ENCODE measurements around the gene AKAP13.
"Not testable (repeated sequence)": the region's sequence is repeated elsewhere in the genome, so short reads cannot be mapped to it uniquely, and the experiment has no call there.

The AKAP13 gene

GRCh38 chr15:85453144-85453872 is 72.9 kb downstream of the AKAP13 start:
- no peak for DNase-seq

- no peak for DNase-seq
Observed at GRCh38 chr15:85454403-85454802, 74.0 kb downstream of the AKAP13 start.

DNA sequence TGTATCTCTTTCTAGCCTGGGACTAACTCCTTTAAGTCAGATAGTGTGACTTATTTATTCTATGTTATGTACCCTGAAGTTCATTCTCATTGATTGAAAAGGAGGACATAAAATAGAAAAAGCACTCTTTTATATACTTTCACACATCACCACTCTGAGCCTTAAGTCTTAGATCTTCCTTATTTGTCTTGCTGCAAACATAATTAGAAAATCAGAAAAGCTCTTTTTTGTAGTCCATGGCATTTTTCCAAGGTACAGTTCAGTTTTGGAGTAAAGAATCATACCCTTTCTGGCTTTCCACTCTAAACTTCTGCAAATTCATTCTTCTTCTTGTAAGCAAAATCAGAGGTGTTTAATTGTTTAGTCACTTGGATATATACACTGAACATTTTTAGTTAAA is 75.5 kb downstream of the AKAP13 start:
- no peak for DNase-seq

GRCh38 chr15:85456798-85457197 is 76.4 kb downstream of the AKAP13 start:
- DNase-seq, result no peak

- no peak for DNase-seq
Observed at GRCh38 chr15:85457392-85457968, 77.1 kb downstream of the AKAP13 start.

- no peak for DNase-seq
Observed at GRCh38 chr15:85458764-85459163, 78.4 kb downstream of the AKAP13 start.

DNA sequence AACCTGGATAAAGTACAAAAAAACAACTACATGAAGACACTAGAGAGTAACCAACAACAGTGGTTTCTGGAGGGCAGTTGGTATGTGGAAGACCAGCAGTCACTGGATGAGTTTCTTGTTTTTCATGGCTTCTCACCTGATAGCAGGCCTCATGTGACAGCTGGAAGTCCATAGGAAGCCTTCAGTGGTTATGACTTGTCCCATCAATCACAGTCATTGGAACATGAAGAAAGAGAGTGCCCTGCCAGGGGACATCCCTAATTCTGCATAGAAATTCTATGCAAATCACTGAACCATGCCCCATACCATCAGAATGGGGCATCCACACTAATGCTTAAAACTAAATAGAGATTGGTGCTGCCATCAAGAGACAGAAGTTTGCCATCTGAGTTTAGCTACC is 81.6 kb downstream of the AKAP13 start:
- no peak for DNase-seq

DNA sequence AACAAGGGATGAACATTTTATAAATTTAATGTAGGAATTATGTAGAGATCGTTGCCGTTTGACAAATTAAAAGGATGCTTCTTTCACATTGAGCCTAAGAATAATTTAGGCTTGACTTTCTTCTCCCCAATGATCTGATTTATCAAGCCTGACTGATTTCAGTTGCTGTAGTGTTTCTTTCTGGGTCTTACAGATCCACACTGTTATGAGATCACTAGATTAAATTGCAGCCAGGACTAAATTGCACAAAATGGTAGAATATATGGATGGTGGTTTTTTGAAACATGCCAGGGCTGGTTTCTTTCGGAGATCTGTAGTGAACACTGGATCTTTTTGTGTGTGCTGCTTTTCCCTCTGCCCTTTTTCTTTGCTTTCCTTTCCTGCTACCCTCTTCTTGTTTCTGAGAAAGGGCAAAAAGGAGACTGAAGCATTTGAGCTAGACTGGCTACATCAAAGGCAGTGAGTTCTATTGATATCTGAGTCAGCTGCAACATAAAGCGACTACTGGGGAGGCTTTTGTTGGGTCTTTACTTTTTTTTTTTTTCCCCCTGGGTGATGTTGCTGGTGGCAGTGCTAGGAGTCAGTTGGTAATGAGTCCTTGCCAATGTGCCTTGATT is 83.0 kb downstream of the AKAP13 start:
- DNase-seq, result no peak

- no peak for DNase-seq
Observed at GRCh38 chr15:85463976-85464375, 83.6 kb downstream of the AKAP13 start.

DNA sequence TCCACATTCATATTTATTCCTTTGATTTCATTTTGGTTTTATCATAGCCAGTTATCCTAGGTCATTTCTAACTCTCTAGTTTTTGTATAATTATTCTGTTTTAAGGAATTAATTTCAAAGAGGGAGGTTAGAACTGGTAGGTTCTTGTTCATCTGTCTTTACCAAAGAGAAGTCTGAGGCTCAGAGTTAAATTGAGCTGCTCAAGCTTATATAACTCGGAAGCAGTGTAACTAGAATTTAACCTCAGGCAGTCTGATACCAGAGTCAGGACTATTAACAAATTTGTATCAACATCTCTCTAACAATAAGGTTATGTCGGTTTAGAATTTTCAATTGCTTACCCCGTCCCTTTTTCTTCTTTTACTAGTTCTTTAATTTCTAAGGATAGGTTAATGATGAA is 84.1 kb downstream of the AKAP13 start:
- DNase-seq, result no peak

- DNase-seq, result no peak
Observed at GRCh38 chr15:85470563-85471271, 90.3 kb downstream of the AKAP13 start.

- DNase-seq, result no peak
Observed at GRCh38 chr15:85472349-85472748, 91.9 kb downstream of the AKAP13 start.

- no peak for DNase-seq
Observed at GRCh38 chr15:85473455-85473854, 93.1 kb downstream of the AKAP13 start.

GRCh38 chr15:85474700-85475316 is 94.4 kb downstream of the AKAP13 start:
- DNase-seq, result no peak

DNA sequence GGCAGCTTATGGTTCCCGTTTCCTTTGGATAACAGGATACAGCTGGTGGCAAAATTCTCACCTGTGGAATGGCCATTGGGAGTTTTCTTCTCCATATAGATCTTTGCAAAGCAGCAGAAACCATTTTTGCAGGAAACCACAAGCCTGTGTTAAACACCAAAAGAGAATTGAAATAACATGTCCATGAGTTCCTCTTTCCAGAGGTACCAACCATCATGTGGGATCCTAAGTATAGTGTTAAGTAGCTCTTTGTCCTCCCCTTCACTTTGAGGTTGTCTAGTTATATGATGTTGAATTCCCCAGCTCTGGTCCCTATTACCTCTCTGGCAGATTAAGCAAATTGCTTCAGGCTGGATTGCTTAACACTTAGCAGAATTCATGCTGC is 94.9 kb downstream of the AKAP13 start:
- DNase-seq, result no peak

- DNase-seq, result no peak
Observed at GRCh38 chr15:85475711-85476110, 95.3 kb downstream of the AKAP13 start.

DNA sequence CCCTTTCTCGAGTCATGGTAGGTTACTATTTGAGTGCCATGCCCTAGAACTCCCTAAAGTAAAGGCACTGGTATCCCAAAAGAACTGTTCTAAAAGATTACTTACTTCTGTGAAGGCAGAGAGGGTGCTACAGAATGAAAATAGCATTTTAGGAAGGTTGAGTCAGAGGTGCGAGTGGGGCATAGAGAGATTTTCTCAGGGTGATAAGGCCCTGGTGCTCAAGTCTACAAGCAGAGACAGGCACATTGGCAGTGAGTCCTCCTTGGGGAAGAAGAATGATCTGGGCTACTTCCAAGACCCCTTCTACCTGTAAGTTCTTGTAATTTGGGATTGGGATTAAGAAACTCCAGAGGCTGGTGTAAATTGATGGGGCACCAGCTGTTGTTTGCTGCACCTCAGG is 96.7 kb downstream of the AKAP13 start:
- DNase-seq, result no peak

GRCh38 chr15:85477730-85478129 is 97.3 kb downstream of the AKAP13 start:
- DNase-seq, result peak; percentile 11

DNA sequence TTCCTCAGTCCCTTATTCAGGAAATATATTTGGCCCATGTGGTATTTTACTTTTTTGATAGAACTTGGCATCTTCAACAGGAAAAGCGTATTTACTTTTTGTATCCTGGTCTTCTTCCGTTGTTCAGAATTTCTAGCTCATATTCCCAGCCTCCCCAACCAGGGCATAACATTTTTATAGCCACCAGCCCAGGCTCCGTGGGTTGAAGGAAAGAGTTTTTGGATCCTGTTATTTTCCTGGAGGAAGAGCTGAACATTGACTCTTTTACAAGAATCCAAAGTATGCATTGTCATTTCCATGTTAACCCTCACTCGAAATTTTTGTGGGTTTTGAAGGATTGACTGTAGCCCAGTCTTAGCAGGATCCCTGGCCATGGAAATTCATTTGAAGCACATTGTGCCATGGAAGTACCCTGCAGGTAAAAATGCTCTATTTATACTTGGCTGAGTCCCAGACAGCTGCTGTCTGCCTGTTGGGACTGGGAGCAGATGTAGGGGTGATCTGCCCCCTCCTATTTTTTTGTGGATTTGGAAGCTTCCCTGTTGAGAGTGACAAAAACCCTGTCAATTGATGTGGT is 98.8 kb downstream of the AKAP13 start:
- DNase-seq, result no peak

GRCh38 chr15:85480923-85481322 is 100.5 kb downstream of the AKAP13 start:
- DNase-seq, result no peak

DNA sequence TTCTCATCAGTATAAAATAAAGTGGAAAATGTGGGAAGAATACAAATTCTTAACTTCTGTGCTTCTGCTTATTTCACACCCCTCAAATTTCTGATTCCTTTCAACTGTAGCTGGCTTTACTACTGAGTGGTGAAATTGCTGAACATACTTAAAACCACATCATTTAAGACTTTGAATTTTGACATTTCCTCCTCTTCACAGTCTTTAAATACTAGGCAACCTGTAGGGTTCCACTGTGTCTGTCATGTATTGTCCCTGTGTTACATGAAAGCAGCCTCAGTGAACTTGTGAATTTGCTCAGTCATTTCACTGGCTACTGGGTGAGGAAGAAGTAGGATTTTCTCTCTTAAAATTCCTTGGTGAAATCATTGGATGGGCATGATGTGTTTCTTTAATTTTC is 101.1 kb downstream of the AKAP13 start:
- not testable (repeated sequence) for DNase-seq

- no peak for DNase-seq
Observed at GRCh38 chr15:85482894-85483293, 102.5 kb downstream of the AKAP13 start.

DNA sequence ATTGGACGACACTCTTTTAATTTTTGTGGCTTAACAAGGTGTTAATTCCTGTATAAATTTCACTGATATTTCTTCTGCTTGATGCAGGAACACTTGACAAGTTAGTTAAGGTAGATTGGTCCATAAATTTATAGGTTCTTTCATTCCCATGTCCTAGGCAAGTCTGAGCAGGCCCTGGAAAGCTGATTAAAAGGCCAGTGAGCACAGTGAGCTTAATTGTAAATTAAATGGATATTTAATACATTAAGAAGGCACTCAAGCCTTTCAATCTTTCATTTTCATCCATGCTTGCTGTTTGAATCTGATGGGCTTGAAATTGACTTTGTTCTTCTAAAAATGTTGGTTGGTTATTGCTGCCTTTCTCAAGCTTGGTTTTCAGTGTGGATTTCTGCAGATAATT is 103.6 kb downstream of the AKAP13 start:
- not testable (repeated sequence) for DNase-seq

All from CD4-positive, alpha-beta T cell treated with Interleukin-17A for 4 hours (primary cell).